T-helper 2 cell treated with Interferon-gamma antibody and Interleukin-4, amounts not matched to agents 5 μg/mL and 100 μg/mL, for 36 hours (primary cell): ENCODE data around the gene ATRAID.
"Not testable (repeated sequence)": the region's sequence is repeated elsewhere in the genome, so short reads cannot be mapped to it uniquely, and the experiment has no call there.

Source experiments
- DNase-seq: peaks from one replicate; pipeline ENCODE4 v3.0.0; 2021; ENCODE audit warnings: low spot score
- H3K27ac Mint-ChIP-seq: one replicate; pipeline ENCODE4 v1.8.0; 2021; ENCODE audit warnings: mild to moderate bottlenecking, mixed read lengths
- H3K27me3 Mint-ChIP-seq: one replicate; pipeline ENCODE4 v1.8.0; 2021; ENCODE audit warnings: low read depth, mixed read lengths
- H3K36me3 Mint-ChIP-seq: one replicate; pipeline ENCODE4 v1.8.0; 2021; ENCODE audit warnings: low read depth, mixed read lengths
- H3K4me1 Mint-ChIP-seq: one replicate; pipeline ENCODE4 v1.8.0; 2021; ENCODE audit warnings: low read depth, mixed read lengths
- H3K4me3 Mint-ChIP-seq: one replicate; pipeline ENCODE4 v1.8.0; 2022; ENCODE audit warnings: mild to moderate bottlenecking, moderate library complexity, mixed read lengths
- H3K9me3 Mint-ChIP-seq: one replicate; pipeline ENCODE4 v1.8.0; 2021; ENCODE audit warnings: mixed read lengths

ATRAID gene, protein sequence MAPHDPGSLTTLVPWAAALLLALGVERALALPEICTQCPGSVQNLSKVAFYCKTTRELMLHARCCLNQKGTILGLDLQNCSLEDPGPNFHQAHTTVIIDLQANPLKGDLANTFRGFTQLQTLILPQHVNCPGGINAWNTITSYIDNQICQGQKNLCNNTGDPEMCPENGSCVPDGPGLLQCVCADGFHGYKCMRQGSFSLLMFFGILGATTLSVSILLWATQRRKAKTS

DNA sequence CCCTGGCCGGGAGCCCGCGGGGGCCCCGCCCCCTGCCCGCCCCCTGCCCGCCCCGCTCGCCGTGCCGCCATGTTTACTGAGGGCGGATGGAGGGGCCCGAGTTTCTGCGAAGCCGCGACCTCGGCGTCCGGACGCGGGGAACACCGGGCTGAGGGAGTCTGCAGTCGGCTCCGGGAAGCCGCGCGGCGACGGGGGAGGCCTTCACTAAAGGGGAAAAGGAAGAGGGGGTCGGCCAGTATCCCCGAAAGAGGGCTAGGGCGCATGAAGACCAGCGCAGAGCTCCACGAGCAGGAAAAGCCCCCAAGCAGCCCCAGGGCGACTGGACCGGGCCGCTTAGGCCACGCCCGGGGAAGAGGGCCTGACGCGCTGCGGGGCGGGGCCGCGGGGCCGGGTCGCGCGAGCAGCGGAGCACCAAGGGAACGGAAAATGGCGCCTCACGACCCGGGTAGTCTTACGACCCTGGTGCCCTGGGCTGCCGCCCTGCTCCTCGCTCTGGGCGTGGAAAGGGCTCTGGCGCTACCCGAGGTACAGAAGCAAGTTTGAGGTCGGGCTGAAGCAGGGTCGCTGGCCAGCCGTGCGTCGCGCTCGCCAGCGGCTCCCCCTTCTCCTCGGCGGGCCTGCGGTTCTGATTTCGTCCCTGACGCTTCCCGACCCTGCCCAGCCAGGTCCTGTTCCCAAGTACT lies at the start of gene ATRAID, which contains the start of gene SLC5A6:
Gene ATRAID, plus strand, starts transcription at position 99 of the 683 bp plus-strand sequence. Its CDS starts 328 bp downstream, at position 427.
Gene SLC5A6, minus strand, starts transcription at position 326 of the 683 bp plus-strand sequence. CDS start 4,618 bp downstream, outside the sequence.
- Mint-ChIP-seq H3K9me3 (no peaks in the 10 kb centered on the region), H3K4me1 (peaks cover 31% of the 10 kb centered on the region), H3K36me3 (peaks cover 19% of the 10 kb centered on the region), H3K27me3 (no peaks in the 10 kb centered on the region), H3K4me3 (peak within 1 kb of the TSS; percentile 98), H3K27ac (peak within 1 kb of the TSS; percentile 100)
- DNase-seq, result peak; percentile 91

DNA sequence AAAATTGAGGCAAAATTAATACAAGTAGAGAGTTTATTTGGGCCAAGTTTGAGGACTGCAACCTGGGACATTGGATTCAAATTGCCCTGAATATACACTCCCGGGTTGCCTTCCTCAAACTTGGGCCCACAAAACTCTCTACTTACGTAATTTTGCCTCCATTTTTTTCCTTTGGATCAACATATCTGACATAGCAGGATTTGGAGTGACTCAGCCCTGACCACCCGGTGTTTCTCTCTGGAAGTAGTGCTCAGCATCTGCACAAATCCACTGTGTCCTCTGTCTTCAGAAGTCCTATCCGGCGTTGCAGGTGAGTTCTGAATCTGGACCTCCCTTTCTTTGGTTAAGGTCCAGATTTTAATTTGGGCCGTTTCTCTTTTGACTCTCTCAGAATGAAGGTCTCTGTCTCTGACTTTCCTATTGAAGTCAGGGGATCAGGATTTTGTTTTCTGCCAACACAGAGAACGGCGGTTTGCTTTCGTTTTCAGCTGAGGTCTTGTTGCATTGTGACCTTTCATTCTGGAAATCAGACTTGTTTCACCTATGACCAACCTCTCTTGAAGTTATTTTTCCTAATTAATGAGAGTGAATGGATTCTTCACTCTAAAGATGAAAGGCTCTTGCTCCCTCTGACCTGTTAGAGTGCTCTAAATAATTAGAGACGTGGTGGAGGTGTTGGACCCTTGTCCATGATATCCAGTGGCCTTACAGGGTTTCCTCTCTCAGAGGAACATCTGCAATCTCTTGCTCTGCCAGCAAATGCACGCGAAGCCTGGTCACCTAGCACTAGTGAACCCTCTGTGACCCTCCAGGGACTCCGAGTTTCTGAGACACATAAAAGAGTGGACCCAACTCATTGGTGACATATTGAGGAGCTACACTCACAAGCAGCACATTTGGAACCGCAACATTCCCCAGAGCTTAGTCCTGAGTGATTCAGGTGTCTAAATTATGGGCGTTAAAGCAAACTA lies 49.4 kb upstream of the ATRAID start:
- H3K27me3 Mint-ChIP-seq, result peaks cover 4% of the 10 kb centered on the region
- no peaks in the 10 kb centered on the region for H3K9me3 Mint-ChIP-seq
- H3K27ac Mint-ChIP-seq, result no peak overlapping the region
- no peak overlapping the region for H3K4me3 Mint-ChIP-seq
- peaks cover 5% of the 10 kb centered on the region for H3K4me1 Mint-ChIP-seq
- no peaks in the 10 kb centered on the region for H3K36me3 Mint-ChIP-seq
- no peak for DNase-seq

DNA sequence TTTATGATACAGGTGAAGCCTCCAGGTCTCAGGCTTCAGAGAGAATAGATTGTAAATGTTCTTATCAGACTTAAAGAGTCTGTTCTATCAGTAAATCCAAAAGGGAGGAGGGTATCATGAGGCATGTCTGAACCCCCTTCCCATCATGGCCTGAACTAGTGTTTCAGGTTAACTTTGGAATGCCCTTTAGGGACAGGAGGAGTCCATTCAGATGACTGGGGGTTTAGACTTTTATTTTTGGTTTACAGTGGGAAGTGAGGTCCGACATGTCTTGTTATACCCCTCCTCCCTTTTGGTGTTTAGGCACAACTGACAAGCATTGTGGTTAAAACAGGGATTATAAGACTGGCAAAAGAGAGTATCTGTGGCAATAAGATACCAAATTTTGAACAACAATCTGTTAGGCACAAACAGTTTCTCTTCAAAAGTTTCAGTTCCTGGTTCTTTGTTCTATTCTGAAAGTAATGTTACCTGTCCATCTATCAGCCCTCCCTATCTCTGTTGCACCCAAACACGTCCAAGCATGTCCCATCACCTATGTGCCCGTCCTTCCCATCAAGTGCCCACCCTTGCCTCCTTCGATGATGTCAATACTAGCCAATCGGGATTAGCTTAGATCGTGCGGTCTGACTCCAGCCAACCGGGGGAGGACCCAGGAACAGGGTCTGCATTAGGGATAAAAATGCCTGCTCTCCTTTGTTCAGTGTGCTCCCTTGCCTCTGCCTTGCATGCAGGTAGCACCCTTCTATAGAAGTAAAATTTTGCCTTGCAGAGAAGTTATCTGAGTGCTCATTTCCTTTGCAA lies 46.7 kb upstream of the ATRAID start:
- Mint-ChIP-seq H3K9me3 (no peaks in the 10 kb centered on the region), H3K36me3 (no peaks in the 10 kb centered on the region), H3K4me3 (no peak overlapping the region), H3K27ac (no peak overlapping the region), H3K4me1 (peaks cover 7% of the 10 kb centered on the region), H3K27me3 (peaks cover 2% of the 10 kb centered on the region)
- no peak for DNase-seq

DNA sequence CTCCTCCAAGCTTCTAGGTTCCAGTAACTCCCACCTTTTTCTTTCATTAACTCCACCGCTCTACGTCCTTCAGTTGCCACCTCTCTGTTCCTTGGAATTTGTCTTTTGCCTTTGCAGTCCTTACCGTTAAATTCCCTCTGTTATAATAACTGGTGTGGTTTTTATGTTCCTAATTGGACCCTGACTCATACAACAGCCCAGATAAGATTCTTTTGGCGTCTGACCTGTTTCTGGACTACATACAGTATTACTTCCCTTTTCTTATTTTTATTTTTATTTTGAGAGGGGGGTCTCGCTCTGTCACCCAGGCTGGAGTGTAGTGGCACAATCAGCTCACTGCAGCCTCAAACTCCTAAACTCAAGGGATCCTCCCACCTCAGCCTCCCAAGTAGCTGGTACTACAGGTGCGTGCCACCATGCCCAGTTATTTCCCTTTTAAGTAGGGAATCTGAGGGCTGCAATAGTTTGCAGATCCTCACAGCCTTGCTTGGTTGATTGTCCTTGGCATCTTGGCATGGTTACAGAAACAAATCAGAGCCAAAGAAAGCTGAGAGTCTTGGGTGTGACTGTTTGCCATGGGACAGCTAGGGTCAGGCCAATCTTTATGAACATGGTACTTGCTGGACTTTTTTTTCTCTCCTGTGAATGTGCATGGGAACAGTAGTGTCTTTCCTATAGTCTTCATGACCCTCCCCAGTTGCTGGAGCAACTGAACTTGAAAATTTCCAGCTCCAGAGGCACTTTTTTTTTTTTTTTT lies 41.1 kb upstream of the ATRAID start:
- Mint-ChIP-seq H3K27me3 (peaks cover 20% of the 10 kb centered on the region), H3K36me3 (no peaks in the 10 kb centered on the region), H3K4me3 (no peak overlapping the region), H3K27ac (no peak overlapping the region), H3K4me1 (peaks cover 4% of the 10 kb centered on the region), H3K9me3 (no peaks in the 10 kb centered on the region)
- no peak for DNase-seq

DNA sequence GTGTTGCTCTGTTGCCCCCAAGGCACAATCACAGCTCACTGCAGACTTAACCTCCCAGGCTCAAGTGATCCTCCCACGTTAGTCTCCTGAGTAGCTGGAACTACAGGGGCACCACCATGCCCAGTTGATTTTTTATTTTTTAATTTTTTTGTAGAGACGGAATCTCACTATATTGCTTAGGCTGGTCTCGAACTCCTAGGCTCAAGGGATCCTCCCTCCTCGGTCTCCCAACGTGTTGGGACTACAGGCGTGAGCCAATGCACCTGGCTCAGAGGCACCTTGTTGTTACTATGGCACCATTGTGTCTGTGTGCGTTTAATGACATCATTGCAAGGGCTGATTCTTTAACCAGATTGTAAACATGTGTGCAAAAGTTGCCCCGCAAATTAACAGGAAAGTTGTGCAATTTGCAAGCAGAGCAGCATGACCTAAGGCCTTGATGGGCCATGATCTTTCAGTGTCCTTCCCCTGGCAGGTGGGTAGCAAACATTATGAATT lies 40.4 kb upstream of the ATRAID start:
- H3K36me3 Mint-ChIP-seq, result no peaks in the 10 kb centered on the region
- peaks cover 23% of the 10 kb centered on the region for H3K27me3 Mint-ChIP-seq
- H3K9me3 Mint-ChIP-seq, result no peaks in the 10 kb centered on the region
- H3K4me3 Mint-ChIP-seq, result no peak overlapping the region
- H3K4me1 Mint-ChIP-seq, result peaks cover 4% of the 10 kb centered on the region
- no peak overlapping the region for H3K27ac Mint-ChIP-seq
- no peak for DNase-seq

DNA sequence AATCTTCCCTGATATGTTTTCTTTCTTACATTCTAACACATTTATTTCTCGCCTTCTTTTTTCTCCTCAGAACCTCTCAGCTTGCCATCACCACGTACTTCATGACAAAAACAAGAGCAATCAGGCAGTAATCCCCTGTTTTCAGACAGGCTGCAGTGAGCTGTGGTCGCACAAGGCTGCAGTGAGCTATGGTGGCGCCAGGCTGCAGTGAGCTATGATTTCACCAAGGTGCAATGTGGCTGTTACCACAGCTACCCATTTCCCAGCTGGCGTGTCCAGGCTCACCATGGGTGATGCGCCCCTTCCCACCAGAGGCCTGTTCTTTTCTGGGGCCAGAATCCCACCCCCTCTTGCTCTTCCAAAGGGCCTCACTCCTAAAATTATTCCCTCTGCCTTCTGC lies 37.2 kb upstream of the ATRAID start:
- Mint-ChIP-seq H3K9me3 (no peaks in the 10 kb centered on the region), H3K27me3 (peaks cover 40% of the 10 kb centered on the region)

DNA sequence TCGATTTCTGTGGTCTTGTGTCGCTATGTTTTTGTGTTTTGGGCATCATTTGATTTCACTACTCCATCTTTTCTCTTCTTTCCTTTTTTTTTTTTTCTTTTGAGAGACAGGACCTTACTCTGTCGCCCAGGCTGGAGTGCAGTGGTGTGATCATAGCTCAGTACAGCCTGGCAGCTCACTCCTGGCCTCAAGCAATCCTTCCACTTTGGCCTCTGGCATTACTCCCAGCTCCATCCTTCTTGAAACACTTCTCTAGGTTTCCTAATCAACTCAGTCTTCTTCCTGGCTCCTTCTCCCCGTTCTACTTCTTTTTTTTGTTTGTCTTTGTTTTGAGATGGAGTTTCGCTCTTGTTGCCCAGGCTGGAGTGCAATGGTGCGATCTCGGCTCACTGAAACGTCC lies 36.5 kb upstream of the ATRAID start:
- no peak for DNase-seq
- Mint-ChIP-seq H3K27me3 (peaks cover 42% of the 10 kb centered on the region), H3K4me1 (peaks cover 1% of the 10 kb centered on the region), H3K4me3 (no peak overlapping the region), H3K36me3 (no peaks in the 10 kb centered on the region), H3K9me3 (no peaks in the 10 kb centered on the region), H3K27ac (no peak overlapping the region)

More for the DNA sequence above, 37.2 kb upstream of the ATRAID start:
- Mint-ChIP-seq H3K4me3 (no peak overlapping the region), H3K36me3 (no peaks in the 10 kb centered on the region), H3K4me1 (peaks cover 4% of the 10 kb centered on the region), H3K27ac (no peak overlapping the region)
- no peak for DNase-seq

DNA sequence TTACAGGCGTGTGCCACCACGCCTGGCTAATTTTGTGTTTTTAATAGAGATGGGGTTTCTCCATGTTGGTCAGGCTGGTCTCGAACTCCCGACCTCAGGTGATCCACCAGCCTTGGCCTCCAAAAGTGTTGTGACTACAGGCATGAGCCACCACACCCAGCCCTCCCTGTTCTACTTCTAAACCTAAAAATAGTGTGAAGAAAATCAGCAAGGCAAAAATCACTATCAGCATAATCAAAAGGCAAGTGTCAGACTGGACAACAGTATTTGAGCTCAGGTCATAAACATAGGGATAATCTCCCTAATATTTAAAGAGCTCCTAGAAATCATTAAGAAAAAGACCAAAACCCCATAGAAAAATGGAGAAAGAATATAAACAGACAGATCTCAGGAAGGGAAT lies 36.1 kb upstream of the ATRAID start:
- DNase-seq, H3K36me3 Mint-ChIP-seq, H3K27ac Mint-ChIP-seq, H3K4me1 Mint-ChIP-seq, H3K4me3 Mint-ChIP-seq, H3K9me3 Mint-ChIP-seq: not testable (repeated sequence)
- H3K27me3 Mint-ChIP-seq, result peaks cover 41% of the 10 kb centered on the region

DNA sequence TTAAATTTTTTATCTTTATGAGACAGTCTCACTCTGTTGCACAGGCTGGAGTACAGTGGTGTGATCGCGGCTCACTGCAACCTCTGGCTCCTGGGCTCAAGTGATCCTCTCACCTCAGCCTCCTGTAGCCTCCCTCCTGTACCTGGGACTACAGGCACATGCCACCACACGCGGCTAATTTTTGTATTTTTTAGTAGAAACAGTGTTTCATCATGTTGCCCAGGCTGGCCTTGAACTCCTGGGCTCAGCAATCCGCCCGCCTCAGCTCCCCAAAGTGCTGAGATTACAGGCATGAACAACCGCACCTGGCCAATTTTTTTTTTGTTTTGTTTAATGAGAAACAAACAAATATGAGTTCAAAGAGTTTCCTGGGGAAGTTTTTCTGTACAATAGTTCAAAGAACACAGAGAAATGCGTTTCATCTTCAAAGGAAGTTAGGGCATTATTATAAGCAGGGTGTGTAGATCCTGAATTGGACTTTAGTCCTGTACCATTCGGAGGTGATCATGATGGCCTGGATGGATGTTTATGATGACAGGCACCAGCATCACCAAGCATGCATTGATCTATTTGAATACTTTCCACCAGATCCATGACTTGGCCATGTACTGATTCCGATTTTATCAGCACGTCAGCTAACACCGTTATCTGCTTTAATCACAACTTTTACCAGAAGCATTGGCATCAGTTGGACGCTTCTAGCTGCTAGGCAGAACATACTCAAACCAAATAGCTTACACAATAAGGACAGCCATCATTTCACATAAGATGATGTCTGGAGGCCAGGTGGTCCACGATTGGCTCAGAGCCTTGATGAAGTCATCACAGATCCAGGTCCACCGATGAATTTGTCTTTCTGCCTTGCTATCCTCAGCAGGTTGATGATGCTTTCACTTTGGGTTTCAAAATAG lies 34.1 kb upstream of the ATRAID start:
- no peak for DNase-seq
- Mint-ChIP-seq H3K36me3 (no peaks in the 10 kb centered on the region), H3K27ac (no peak overlapping the region), H3K27me3 (peaks cover 40% of the 10 kb centered on the region), H3K9me3 (no peaks in the 10 kb centered on the region), H3K4me3 (no peak overlapping the region), H3K4me1 (no peaks in the 10 kb centered on the region)

DNA sequence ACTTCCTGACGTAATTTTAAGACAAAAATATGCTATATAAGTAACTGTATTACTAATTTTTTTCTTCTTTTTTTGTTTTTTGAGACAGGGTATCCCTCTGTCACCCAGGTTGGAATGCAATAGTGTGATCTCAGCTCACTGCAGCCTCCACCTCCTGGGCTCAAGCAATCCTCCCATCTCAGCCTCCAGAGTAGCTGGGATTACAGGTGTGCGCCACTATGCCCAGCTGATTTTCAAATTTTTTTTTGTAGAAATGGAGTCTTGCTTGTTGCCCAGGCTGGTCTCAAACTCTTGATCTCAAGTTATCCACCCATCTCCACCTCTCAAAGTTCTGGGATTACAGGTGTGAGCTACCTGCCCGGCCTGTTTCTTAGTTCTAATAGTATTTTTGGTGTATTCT lies 33.4 kb upstream of the ATRAID start:
- no peaks in the 10 kb centered on the region for H3K9me3 Mint-ChIP-seq
- peaks cover 40% of the 10 kb centered on the region for H3K27me3 Mint-ChIP-seq
- H3K27ac Mint-ChIP-seq, result no peak overlapping the region
- no peak overlapping the region for H3K4me3 Mint-ChIP-seq
- DNase-seq, result no peak
- no peaks in the 10 kb centered on the region for H3K4me1 Mint-ChIP-seq
- H3K36me3 Mint-ChIP-seq, result no peaks in the 10 kb centered on the region

DNA sequence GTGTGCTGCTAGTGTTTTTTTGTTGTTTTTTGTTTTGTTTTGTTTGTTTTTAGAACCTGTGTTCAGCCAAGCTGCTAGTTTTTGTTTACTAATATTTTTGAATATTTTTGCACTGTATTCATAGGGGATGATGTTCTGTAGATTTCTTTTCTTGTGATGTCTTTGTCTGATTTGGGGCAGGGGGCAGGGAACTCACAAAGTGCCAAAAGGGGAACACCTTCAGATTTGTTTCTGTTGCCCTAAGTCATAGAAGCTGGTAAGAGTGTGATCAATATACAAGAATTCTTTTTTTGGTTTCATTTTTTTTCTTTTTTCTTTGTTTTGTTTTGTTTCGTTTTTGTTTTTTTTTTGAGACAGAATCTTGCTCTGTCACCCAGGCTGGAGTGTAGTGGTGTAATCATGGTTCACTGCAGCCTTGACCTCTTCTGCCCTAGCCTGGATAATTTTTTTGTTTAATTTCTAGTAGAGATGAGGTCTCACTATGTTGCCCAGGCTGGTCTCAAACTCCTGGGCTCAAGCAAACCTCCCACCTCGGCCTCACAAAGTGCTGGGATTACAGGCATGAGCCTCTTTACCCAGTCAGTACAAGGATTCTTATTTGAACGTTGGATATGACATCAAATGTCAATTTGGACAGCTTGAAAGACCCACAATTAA lies 32.4 kb upstream of the ATRAID start:
- Mint-ChIP-seq H3K4me3 (no peak overlapping the region), H3K4me1 (peaks cover 5% of the 10 kb centered on the region), H3K9me3 (no peaks in the 10 kb centered on the region), H3K27me3 (peaks cover 46% of the 10 kb centered on the region), H3K27ac (no peak overlapping the region), H3K36me3 (no peaks in the 10 kb centered on the region)
- DNase-seq, result no peak
